HepG2 (cell line): ENCODE results near the gene CNNM2. TPM values are rescaled to one million over a fixed set of nuclear protein-coding genes. Genes with fewer than 3 reads are reported as not detected.
A peak's percentile ranks its signal among the peaks of the same experiment; 100 is the strongest.

Experiments
- ATAC-seq: fragments of 200-7000 bp; cut with Tn5 transposase; 3 replicates; pipeline ENCODE4 v1.9.1; 2020; ENCODE audit warnings: mild to moderate bottlenecking, moderate library complexity
- BruUV-seq: library from RNA; stranded (reverse); fragments of 400-500 nt; replicated peaks from 2 replicates; lab custom pipeline; 2021; lab: Mats Ljungman, UMichigan
- CTCF ChIA-PET: fragments of 300-600 bp; formaldehyde crosslinking; extraction: SDS; loops from one replicate; lab custom pipeline; 2021; ENCODE audit warnings: low total read pairs, inconsistent platforms, low intra/inter-chr PET ratio; lab: Yijun Ruan, JAX
- POLR2A ChIA-PET: fragments of 350-600 bp; sonication (Branson Sonifier 250); formaldehyde crosslinking; loops from one replicate; lab custom pipeline; 2020; ENCODE audit warnings: antibody characterized with exemption, inconsistent platforms; lab: Yijun Ruan, JAX
- DNase-seq: peaks from one replicate; pipeline ENCODE4 v3.0.0-alpha.2; 2015; ENCODE audit warnings: low spot score
- FAIRE-seq: peaks from 3 replicates; lab custom pipeline; 2011; peaks lifted over from hg19 to GRCh38; lab: Jason Lieb, UNC
- H2AFZ ChIP-seq: one replicate; pipeline ENCODE4 v1.6.1; 2011; ENCODE audit warnings: low read length, inconsistent platforms
- H3K27ac ChIP-seq: fragments of 300-600 bp; 3 replicates; pipeline ENCODE4 v1.8.0; 2011; ENCODE audit warnings: mixed run types, mild to moderate bottlenecking, mixed read lengths, low read length, inconsistent platforms; ENCODE audit not compliant: insufficient read depth; ENCODE audit errors: extremely low read length
- H3K27me3 ChIP-seq, 2 experiments: fragments of 200-600 bp in 1 of 2; 2 replicates in 1 of 2; 3 replicates in 1 of 2; pipeline versions ENCODE4 v1.6.0 to v1.8.0; 2011; ENCODE audit warnings: low read length in 2 of 2, mild to moderate bottlenecking in 2 of 2, moderate library complexity in 2 of 2, inconsistent platforms in 1 of 2; ENCODE audit not compliant: insufficient read depth in 2 of 2, control insufficient read depth in 1 of 2
- H3K36me3 ChIP-seq, 2 experiments: fragments of 200-600 bp in 1 of 2; replicated peaks in 1 of 2; 2 replicates in 1 of 2; 3 replicates in 1 of 2; pipeline versions ENCODE4 v1.5.1 to v1.8.0; 2011; ENCODE audit warnings: low read length in 2 of 2, inconsistent platforms in 1 of 2; ENCODE audit not compliant: insufficient read depth in 2 of 2, control insufficient read depth in 1 of 2
- H3K4me1 ChIP-seq: 2 replicates; pipeline ENCODE4 v1.5.1; 2012; ENCODE audit warnings: low read length, inconsistent platforms; ENCODE audit not compliant: insufficient read depth
- H3K4me2 ChIP-seq: 2 replicates; pipeline ENCODE4 v1.6.0; 2011; ENCODE audit warnings: low read depth, low read length, inconsistent platforms
- H3K4me3 ChIP-seq, 3 experiments: fragments of 200-600 bp in 1 of 3; sonication (generic), shearing (Covaris generic) in 1 of 3; replicated peaks in 1 of 3; 2 replicates each; pipeline ENCODE4 v1.5.1; 2011 to 2016; ENCODE audit warnings: low read length in 3 of 3, inconsistent platforms in 2 of 3, low read depth in 2 of 3, mild to moderate bottlenecking in 2 of 3, control low read depth in 1 of 3, mixed read lengths in 1 of 3; ENCODE audit not compliant: insufficient read depth in 1 of 3
- H3K79me2 ChIP-seq: one replicate; pipeline ENCODE4 v1.6.1; 2011; ENCODE audit warnings: low read length, inconsistent platforms; ENCODE audit not compliant: insufficient read depth
- H3K9ac ChIP-seq: 2 replicates; pipeline ENCODE4 v1.6.0; 2011; ENCODE audit warnings: mild to moderate bottlenecking, low read depth, low read length, inconsistent platforms; ENCODE audit not compliant: insufficient read depth
- H3K9me3 ChIP-seq: 2 replicates; pipeline ENCODE4 v1.5.1; 2012; ENCODE audit warnings: mild to moderate bottlenecking, low read length
- H4K20me1 ChIP-seq: 2 replicates; pipeline ENCODE4 v1.6.0; 2011; ENCODE audit warnings: inconsistent platforms, mild to moderate bottlenecking, low read length, moderate library complexity; ENCODE audit not compliant: insufficient read depth
- ATF4 ChIP-seq, 2 experiments: fragments of 450-650 bp in 1 of 2; sonication (generic) in 1 of 2; formaldehyde crosslinking; IDR thresholded peaks; 2 replicates each; pipeline versions ENCODE4 v1.5.0 to v1.8.0; 2020 to 2022; ENCODE audit warnings: mild to moderate bottlenecking in 1 of 2, missing genetic modification reagents in 1 of 2
- CENPBD1 ChIP-seq: sonication (generic); formaldehyde crosslinking; IDR thresholded peaks from 2 replicates; pipeline ENCODE4 v1.8.0; 2022; ENCODE audit warnings: missing genetic modification reagents, low read depth, mild to moderate bottlenecking, borderline replicate concordance
- DBP ChIP-seq: sonication (generic); formaldehyde crosslinking; IDR thresholded peaks from 2 replicates; pipeline ENCODE4 v1.4.0; 2020; ENCODE audit warnings: missing genetic modification reagents; ENCODE audit errors: not compliant biosample characterization
- GATA4 ChIP-seq: sonication (generic); IDR thresholded peaks from 2 replicates; pipeline ENCODE4 v1.6.1; 2016; ENCODE audit warnings: antibody characterized with exemption, low read depth, borderline replicate concordance
- NR2C2 ChIP-seq: sonication (generic); formaldehyde crosslinking; IDR thresholded peaks from 2 replicates; pipeline ENCODE4 v1.4.0; 2020; ENCODE audit warnings: missing genetic modification reagents, mild to moderate bottlenecking, moderate library complexity, borderline replicate concordance
- PPARG ChIP-seq: conservative IDR thresholded peaks from 2 replicates; pipeline ENCODE4 v1.6.1; 2016; ENCODE audit warnings: missing biosample characterization, missing genetic modification reagents
- SNRNP70 ChIP-seq: fragments of 200-400 bp; formaldehyde crosslinking; IDR thresholded peaks from 2 replicates; pipeline ENCODE4 v1.6.1; 2017; ENCODE audit warnings: mild to moderate bottlenecking, low read depth, low read length, moderate library complexity
- SOX6 ChIP-seq, 2 experiments: fragments of 450-650 bp in 1 of 2; sonication (generic) in 1 of 2; formaldehyde crosslinking in 1 of 2; IDR thresholded peaks; 2 replicates each; pipeline versions ENCODE4 v1.4.0 to v1.6.1; 2017 to 2020; ENCODE audit warnings: antibody characterized with exemption in 1 of 2, mild to moderate bottlenecking in 1 of 2, missing genetic modification reagents in 1 of 2
- TBX3 ChIP-seq: fragments of 450-650 bp; IDR thresholded peaks from 2 replicates; pipeline ENCODE4 v1.6.1; 2017; ENCODE audit warnings: antibody characterized with exemption, mild to moderate bottlenecking, inconsistent platforms, borderline replicate concordance
- TFAP4 ChIP-seq: sonication (generic); IDR thresholded peaks from 2 replicates; pipeline ENCODE4 v1.6.1; 2016; ENCODE audit warnings: low read depth, borderline replicate concordance
- WGBS: methylation state at CpG from one replicate; pipeline ENCODE4 v1.1.6; 2017; ENCODE audit warnings: low lambda C conversion rate; 5-methylcytosine and 5-hydroxymethylcytosine counted together
- in situ Hi-C: cut with HindIII; loops from 2 replicates; pipeline ENCODE4 v1.10.0; 2017; ENCODE audit warnings: low pct_unique_long_range_greater_than_20kb; ENCODE audit not compliant: extremely low pct_ligation_motif_present
- intact Hi-C: fragments of 100-400 bp; cut with micrococcal nuclease; formaldehyde crosslinking; loops from one replicate; pipeline ENCODE4 v1.10.0; 2022; ENCODE audit not compliant: unreplicated experiment
- polyA plus RNA-seq, 8 experiments: library from polyadenylated mRNA; depleted of rRNA in 3 of 8; stranded (reverse) in 7 of 8; unstranded in 1 of 8; fragments of >200 nt; fragmentation: Illumina TruSeq in 4 of 8; extraction: Trizol in 4 of 8; gene quantifications; 2 replicates each; pipeline versions ENCODE4 v1.2.1 to v1.2.3, GENCODE V29; 2011 to 2016; ENCODE audit warnings: low read depth in 4 of 8, missing spikeins in 1 of 8, mixed read lengths in 1 of 8; ENCODE audit not compliant: insufficient read depth in 1 of 8
- total RNA-seq, 5 experiments: library from RNA; depleted of rRNA; stranded (reverse); fragments of >200 nt; fragmentation: Illumina TruSeq; extraction: Trizol; gene quantifications; 2 replicates each; pipeline ENCODE4 v1.2.3, GENCODE V29; 2016; ENCODE audit warnings: low read depth in 1 of 5

The CNNM2 gene
- total and polyA plus RNA-seq, 2 of the 13 experiments (the other 11 are each of a cell fraction or from before 2014, with no cell fraction given), result 7.1 to 9.0 TPM

- no peak for TF ChIP-seq DBP
- no peak for TF ChIP-seq GATA4
- peak; percentile 81 for TF ChIP-seq NR2C2 (CRISPR knock-in tag)
- no peak for TF ChIP-seq CENPBD1 (CRISPR knock-in tag)
- no peak for TF ChIP-seq SOX6 (IDR thresholded peaks at IDR 0.05)
- 0 out of 2 replicates have a peak, but pooled peaks have one; percentile 9 for TF ChIP-seq SOX6 (CRISPR knock-in tag; IDR thresholded peaks at IDR 0.05)
- TF ChIP-seq PPARG (CRISPR knock-in tag), result peak; percentile 57; the same call in 1 of the 2 replicates
Measured at GRCh38 chr10:103021150-103021899, 103.2 kb downstream of the CNNM2 start (continued).

- CTCF ChIA-PET, result no interaction called here
- in situ Hi-C loops, result no loop called here
Measured at GRCh38 chr10:103021900-103022293, 103.8 kb downstream of the CNNM2 start.

More at GRCh38 chr10:103021900-103022293, 103.8 kb downstream of the CNNM2 start:
- no peaks in the 10 kb centered on the region for H3K27me3 ChIP-seq
- FAIRE-seq (no peak), DNase-seq (peak; percentile 29)
- intact Hi-C loops, result no loop called here
- no TSS peak for BruUV-seq
- peaks cover 49% of the 10 kb centered on the region for H3K4me1 ChIP-seq
- H3K4me2 ChIP-seq, result peak overlapping the region; percentile 30
- H2AFZ ChIP-seq, result no peak overlapping the region
- 44% methylated on average over 5 of the region's 5 CpGs for WGBS
- H4K20me1 ChIP-seq, result no peaks in the 10 kb centered on the region
- H3K9me3 ChIP-seq, result no peaks in the 10 kb centered on the region
- H3K27ac ChIP-seq, result peak overlapping the region; percentile 60
- no peaks in the 10 kb centered on the region; a peak in 1 of 5 replicates for H3K36me3 ChIP-seq
- POLR2A ChIA-PET, result interaction anchor here (0.6 to 0.7 kb wide), 2 partner anchors 104 to 112 kb away, joined by 3 to 4 read pairs; partner anchors contain the start of gene CNNM2
- no peak overlapping the region for H3K4me3 ChIP-seq
- TF ChIP-seq TFAP4 (peak; percentile 44; the same call in 1 of the 2 replicates), TBX3 (no peak), ATF4 (CRISPR knock-in tag; IDR thresholded peaks at IDR 0.05) (0 out of 4 replicates have a peak, but pooled peaks of 1 of the 2 experiments have one; percentile 39), SNRNP70 (no peak), NR2C2 (CRISPR knock-in tag) (peak; percentile 1; the same call in 1 of the 2 replicates)
- TF ChIP-seq, all 625 proteins: peak for 3
- no peak for ATAC-seq
- Histone ChIP-seq H3K9ac (peak overlapping the region; percentile 28), H3K79me2 (peaks cover 2% of the 10 kb centered on the region)
